Small intestine (tissue), 7 donors: ENCODE measurements around the gene KLHL29. TPM values are rescaled to one million over a fixed set of nuclear protein-coding genes. Genes with fewer than 3 reads are reported as not detected.
A peak's percentile ranks its signal among the peaks of the same experiment; 100 is the strongest.

Experiments
- DNase-seq, 2 donors: peaks; one replicate each; pipeline versions ENCODE4 v3.0.0 to v3.0.0-alpha.2; 2013
- FAIRE-seq: peaks from 2 replicates; lab custom pipeline; 2012; peaks lifted over from hg19 to GRCh38; lab: Jason Lieb, UNC
- H3K27ac ChIP-seq, 3 donors: one replicate each; pipeline ENCODE4 v1.5.1; 2013; ENCODE audit warnings: low read length in 2 of 3, mild to moderate bottlenecking in 2 of 3, control low read depth in 1 of 3, inconsistent platforms in 1 of 3, low read depth in 1 of 3, moderate library complexity in 1 of 3
- H3K27me3 ChIP-seq, 3 donors: one replicate each; pipeline ENCODE4 v1.6.1; 2013; ENCODE audit warnings: low read length in 3 of 3, inconsistent platforms in 1 of 3; ENCODE audit not compliant: control insufficient read depth in 3 of 3, insufficient read depth in 3 of 3
- H3K36me3 ChIP-seq, 3 donors: one replicate each; pipeline ENCODE4 v1.6.1; 2013; ENCODE audit warnings: low read length in 3 of 3, inconsistent platforms in 1 of 3, low read depth in 1 of 3, mild to moderate bottlenecking in 1 of 3, moderate library complexity in 1 of 3; ENCODE audit not compliant: control insufficient read depth in 3 of 3, insufficient read depth in 2 of 3
- H3K4me1 ChIP-seq, 3 donors: one replicate each; pipeline ENCODE4 v1.6.1; 2013; ENCODE audit warnings: low read length in 2 of 3, inconsistent platforms in 1 of 3, low read depth in 1 of 3, mild to moderate bottlenecking in 1 of 3, moderate library complexity in 1 of 3; ENCODE audit not compliant: control insufficient read depth in 3 of 3, insufficient read depth in 2 of 3
- H3K4me3 ChIP-seq, 3 donors: one replicate each; pipeline ENCODE4 v1.5.1; 2013; ENCODE audit warnings: low read length in 3 of 3, control low read depth in 1 of 3, inconsistent platforms in 1 of 3, low read depth in 1 of 3, mild to moderate bottlenecking in 1 of 3, moderate library complexity in 1 of 3
- H3K9me3 ChIP-seq, 2 donors: one replicate each; pipeline ENCODE4 v1.6.1; 2013; ENCODE audit warnings: low read depth in 1 of 2, low read length in 1 of 2; ENCODE audit not compliant: control insufficient read depth in 2 of 2, insufficient read depth in 1 of 2
- WGBS, 3 donors: extraction: QIAGEN DNeasy Blood & Tissue Kit; methylation state at CpG; one replicate each; pipeline ENCODE4 v1.1.7; 2013; 5-methylcytosine and 5-hydroxymethylcytosine counted together
- polyA plus RNA-seq, 4 donors: library from polyadenylated mRNA; stranded (reverse) in 3 of 4; unstranded in 1 of 4; fragments of 200-250 nt in 3 of 4; fragments of 120-200 nt in 1 of 4; gene quantifications; one replicate each; pipeline versions ENCODE4 v1.2.1 to v1.2.3, GENCODE V29; 2013
- donor health status: healthy with polysubstance abuse.
- donor health status: control.
- donor health status: control.
- donor health status: Bipolar disorder and iron deficiency.
- donor health status: healthy.

The KLHL29 gene
- polyA plus RNA-seq, 4 donors, result 0.22 to 2.7 (median 1.4) TPM

GRCh38 chr2:23621616-23622015, 236.6 kb downstream of the KLHL29 start:
- Histone ChIP-seq H3K27ac (no peak overlapping the region), H3K4me1 (peaks cover 0 to 22% (median 0%) of the 10 kb centered on the region in 3 donors), H3K4me3 (no peak overlapping the region), H3K27me3 (no peaks in the 10 kb centered on the region), H3K9me3 (no peaks in the 10 kb centered on the region), H3K36me3 (no peaks in the 10 kb centered on the region)
- DNase-seq, result no peak
- 86 to 88% (median 87%) methylated on average over 5 of the region's 5 CpGs for WGBS, 3 donors
- no peak for FAIRE-seq

GRCh38 chr2:23622466-23622865, 237.5 kb downstream of the KLHL29 start:
- H3K4me3 ChIP-seq, result no peak overlapping the region
- peaks cover 0 to 17% (median 0%) of the 10 kb centered on the region in 3 donors for H3K4me1 ChIP-seq
- DNase-seq (no peak), FAIRE-seq (no peak)
- no peaks in the 10 kb centered on the region for H3K27me3 ChIP-seq
- 83 to 90% (median 85%) methylated on average over 8 of the region's 8 CpGs for WGBS, 3 donors
- H3K9me3 ChIP-seq, result no peaks in the 10 kb centered on the region
- H3K36me3 ChIP-seq, result no peaks in the 10 kb centered on the region
- no peak overlapping the region for H3K27ac ChIP-seq

GRCh38 chr2:23622966-23623675, 238.1 kb downstream of the KLHL29 start:
- no peak overlapping the region for H3K4me3 ChIP-seq
- H3K9me3 ChIP-seq, result no peaks in the 10 kb centered on the region
- WGBS, 3 donors, result 83 to 87% (median 86%) methylated on average over 14 of the region's 14 CpGs
- H3K27me3 ChIP-seq, result no peaks in the 10 kb centered on the region
- H3K36me3 ChIP-seq, result no peaks in the 10 kb centered on the region
- DNase-seq (no peak), FAIRE-seq (no peak)
- H3K27ac ChIP-seq, result no peak overlapping the region
- peaks cover 0 to 17% (median 0%) of the 10 kb centered on the region in 3 donors for H3K4me1 ChIP-seq

GRCh38 chr2:23624378-23624777, 239.4 kb downstream of the KLHL29 start:
- peak in 1 of 2 donors; percentile 42 for DNase-seq
- Histone ChIP-seq H3K27ac (no peak overlapping the region), H3K27me3 (no peaks in the 10 kb centered on the region), H3K4me3 (no peak overlapping the region), H3K36me3 (no peaks in the 10 kb centered on the region), H3K9me3 (no peaks in the 10 kb centered on the region), H3K4me1 (peaks cover 0 to 12% (median 0%) of the 10 kb centered on the region in 3 donors)
- 43 to 61% (median 58%) methylated on average over 5 of the region's 5 CpGs for WGBS, 3 donors
- no peak for FAIRE-seq

GRCh38 chr2:23624915-23625314, 239.9 kb downstream of the KLHL29 start:
- no peak for FAIRE-seq
- no peak for DNase-seq
- H3K4me1 ChIP-seq, result peaks cover 0 to 12% (median 0%) of the 10 kb centered on the region in 3 donors
- no peaks in the 10 kb centered on the region for H3K27me3 ChIP-seq
- no peak overlapping the region for H3K4me3 ChIP-seq
- H3K27ac ChIP-seq, result no peak overlapping the region
- 56 to 67% (median 67%) methylated on average over 4 of the region's 4 CpGs for WGBS, 3 donors
- no peaks in the 10 kb centered on the region for H3K36me3 ChIP-seq
- no peaks in the 10 kb centered on the region for H3K9me3 ChIP-seq

GRCh38 chr2:23625726-23626125, 240.7 kb downstream of the KLHL29 start:
- WGBS, 3 donors, result 77 to 84% (median 82%) methylated on average over 4 of the region's 4 CpGs

GRCh38 chr2:23626701-23627230, 241.8 kb downstream of the KLHL29 start:
- FAIRE-seq, result no peak
- no peaks in the 10 kb centered on the region for H3K9me3 ChIP-seq
- no peak overlapping the region for H3K4me3 ChIP-seq
- no peak for DNase-seq
- H3K27ac ChIP-seq, result no peak overlapping the region
- H3K4me1 ChIP-seq, result no peaks in the 10 kb centered on the region
- no peaks in the 10 kb centered on the region for H3K27me3 ChIP-seq
- 89 to 93% (median 91%) methylated on average over 17 of the region's 17 CpGs for WGBS, 3 donors
- H3K36me3 ChIP-seq, result no peaks in the 10 kb centered on the region

More at GRCh38 chr2:23625726-23626125, 240.7 kb downstream of the KLHL29 start:
- Histone ChIP-seq H3K4me3 (no peak overlapping the region), H3K27ac (no peak overlapping the region), H3K27me3 (no peaks in the 10 kb centered on the region), H3K4me1 (peaks cover 0 to 7% (median 0%) of the 10 kb centered on the region in 3 donors), H3K9me3 (no peaks in the 10 kb centered on the region), H3K36me3 (no peaks in the 10 kb centered on the region)
- FAIRE-seq (no peak), DNase-seq (no peak)

GRCh38 chr2:23627236-23628009, 242.4 kb downstream of the KLHL29 start:
- Histone ChIP-seq H3K36me3 (no peaks in the 10 kb centered on the region), H3K27ac (no peak overlapping the region), H3K27me3 (no peaks in the 10 kb centered on the region), H3K4me3 (no peak overlapping the region), H3K4me1 (no peaks in the 10 kb centered on the region), H3K9me3 (no peaks in the 10 kb centered on the region)
- no peak for FAIRE-seq
- DNase-seq, result no peak
- 81 to 85% (median 83%) methylated on average over 30 of the region's 30 CpGs for WGBS, 3 donors
